Measurements from ENCODE around the gene GNG2. TPM values are rescaled to one million over a fixed set of nuclear protein-coding genes. Genes with fewer than 3 reads are reported as not detected.
A peak's percentile ranks its signal among the peaks of the same experiment; 100 is the strongest.
"Not testable (repeated sequence)": the region's sequence is repeated elsewhere in the genome, so short reads cannot be mapped to it uniquely, and the experiment has no call there.

Gene GNG2
- total RNA-seq, 2 donors from 2014 or later = 8.1 to 21.9 TPM

GRCh38 chr14:51880835-51881580 lies 20.6 kb downstream of the GNG2 start:
- ATAC-seq (no peak), DNase-seq (no peak)
- intact Hi-C loops (cut with DNase I, micrococcal nuclease) = no loop called here

DNA sequence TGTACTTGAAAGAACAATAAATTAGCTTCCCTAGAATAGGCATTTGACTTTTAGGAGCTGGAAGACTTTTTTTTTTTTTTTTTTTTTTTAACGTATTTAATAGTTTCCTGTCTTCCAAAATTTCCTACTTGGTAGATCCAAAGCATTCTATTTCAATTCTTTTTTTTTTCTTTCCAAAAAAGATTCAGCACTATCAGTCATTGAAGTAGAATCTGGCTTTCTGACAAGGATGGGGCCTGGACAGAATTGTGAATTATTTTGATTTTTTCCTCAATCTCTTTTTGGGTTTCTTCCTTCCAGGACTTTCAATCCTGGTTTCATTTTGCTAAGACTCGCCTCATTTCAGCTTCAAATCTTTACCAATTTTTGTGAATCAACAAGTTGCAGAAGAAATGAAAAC lies 21.2 kb downstream of the GNG2 start:
- no peak for DNase-seq
- intact Hi-C loops (cut with DNase I, micrococcal nuclease) = no loop called here

DNA sequence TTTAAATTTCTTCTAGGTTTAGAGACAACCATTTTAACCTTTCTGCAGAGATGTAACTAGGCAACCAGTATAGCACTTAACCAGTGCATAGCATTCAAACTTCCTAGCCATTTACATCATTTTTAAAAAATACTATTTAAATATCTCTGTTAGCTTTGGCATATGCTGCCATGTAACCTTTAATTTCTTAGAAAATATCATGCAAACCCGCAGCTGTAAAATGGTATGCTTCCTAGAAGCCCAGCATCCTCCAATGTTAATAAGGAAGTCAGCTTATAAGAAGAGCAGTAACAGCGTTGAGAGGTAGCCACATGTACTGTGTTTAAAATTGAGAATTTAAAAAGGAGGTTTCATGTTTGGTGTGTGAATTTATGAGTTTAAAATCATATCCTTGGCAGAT lies 22.8 kb downstream of the GNG2 start:
- DNase-seq (no peak), ATAC-seq (no peak)
- intact Hi-C loops (cut with DNase I, micrococcal nuclease) = no loop called here

More for the DNA sequence above, 21.2 kb downstream of the GNG2 start:
- no peak for ATAC-seq

GRCh38 chr14:51884086-51884927 lies 23.9 kb downstream of the GNG2 start:
- ATAC-seq = peak; percentile 80
- intact Hi-C loops (cut with DNase I, micrococcal nuclease) = no loop called here
- DNase-seq = no peak

DNA sequence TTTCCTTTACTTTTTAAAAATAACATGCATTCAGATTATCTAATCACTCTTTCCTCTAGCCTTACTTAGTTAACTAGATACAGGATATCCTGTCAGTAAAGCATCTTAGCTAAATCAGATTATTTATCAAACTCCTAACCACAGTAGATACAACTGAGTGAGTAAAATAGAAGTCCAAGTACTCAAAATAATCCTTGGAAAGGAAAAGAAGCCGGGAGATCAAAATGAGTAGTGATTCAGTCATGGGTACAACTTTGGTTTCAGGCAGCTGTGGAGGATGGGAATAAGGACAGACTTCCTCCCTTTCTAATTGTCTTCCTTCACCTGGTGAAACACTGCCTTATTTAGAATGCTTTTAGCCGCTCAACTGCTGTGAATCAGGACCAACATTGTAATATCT lies 29.4 kb downstream of the GNG2 start:
- DNase-seq (no peak), ATAC-seq (no peak)
- intact Hi-C loops (cut with DNase I, micrococcal nuclease) = no loop called here

GRCh38 chr14:51894250-51894649 lies 33.8 kb downstream of the GNG2 start:
- ATAC-seq (no peak), DNase-seq (no peak)
- intact Hi-C loops (cut with DNase I, micrococcal nuclease) = no loop called here

GRCh38 chr14:51895375-51895774 lies 35.0 kb downstream of the GNG2 start:
- no peak for ATAC-seq
- no peak for DNase-seq
- intact Hi-C loops (cut with DNase I, micrococcal nuclease) = no loop called here

DNA sequence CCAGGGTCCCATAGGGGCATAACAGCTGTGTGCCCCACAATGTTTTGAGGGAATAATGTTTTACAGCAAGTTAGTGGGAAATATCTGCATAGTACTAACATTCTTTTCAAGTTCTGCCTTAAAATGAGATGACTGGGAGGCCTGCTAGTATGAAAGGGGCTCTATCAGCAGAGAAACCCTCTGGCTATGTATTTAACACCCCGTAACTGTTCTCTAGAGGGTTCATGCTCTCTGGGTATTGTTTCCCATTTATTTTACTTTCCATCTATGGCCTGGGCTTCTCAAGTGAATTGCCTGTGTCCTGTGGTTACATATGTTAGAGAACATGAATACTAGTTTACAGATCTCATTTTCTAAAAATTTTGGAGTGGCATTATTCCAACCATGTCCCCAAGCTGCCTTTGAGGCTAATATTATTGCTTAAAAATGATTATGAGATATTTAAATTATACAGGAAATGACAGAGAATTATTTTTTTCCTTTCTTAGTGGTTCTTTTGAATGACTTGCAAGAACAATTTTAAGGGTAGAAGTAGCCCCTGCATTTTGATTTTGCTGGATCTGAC lies 37.5 kb downstream of the GNG2 start:
- intact Hi-C loops (cut with DNase I, micrococcal nuclease) = no loop called here
- ATAC-seq (no peak), DNase-seq (no peak)

DNA sequence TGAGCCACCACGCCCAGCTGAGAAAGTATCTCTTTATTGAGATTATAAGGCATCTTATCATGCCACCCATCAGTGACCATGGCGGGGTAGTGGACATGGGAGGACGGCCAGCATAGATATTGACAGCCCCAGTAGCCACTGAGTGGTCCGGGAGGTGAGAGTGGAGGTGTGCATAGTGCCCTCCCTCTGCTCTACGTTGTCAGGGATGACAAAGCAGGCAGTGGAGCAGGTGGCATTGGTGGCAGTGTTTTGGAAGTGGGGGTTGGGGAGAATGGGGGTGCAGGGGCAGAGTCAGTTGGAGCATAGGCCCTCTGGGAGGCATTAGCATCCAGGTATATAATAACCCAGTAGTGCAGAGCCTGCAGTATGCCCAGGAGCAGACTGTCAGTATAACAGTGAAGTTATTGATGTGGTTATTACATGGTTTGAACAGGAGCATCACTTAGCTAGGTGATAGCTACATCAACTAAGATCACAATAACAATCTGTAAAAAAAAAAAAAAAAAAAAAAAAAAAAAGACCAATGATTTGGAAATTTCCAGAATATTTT lies 41.1 kb downstream of the GNG2 start:
- intact Hi-C loops (cut with DNase I, micrococcal nuclease) = no loop called here
- ATAC-seq (no peak), DNase-seq (no peak)

DNA sequence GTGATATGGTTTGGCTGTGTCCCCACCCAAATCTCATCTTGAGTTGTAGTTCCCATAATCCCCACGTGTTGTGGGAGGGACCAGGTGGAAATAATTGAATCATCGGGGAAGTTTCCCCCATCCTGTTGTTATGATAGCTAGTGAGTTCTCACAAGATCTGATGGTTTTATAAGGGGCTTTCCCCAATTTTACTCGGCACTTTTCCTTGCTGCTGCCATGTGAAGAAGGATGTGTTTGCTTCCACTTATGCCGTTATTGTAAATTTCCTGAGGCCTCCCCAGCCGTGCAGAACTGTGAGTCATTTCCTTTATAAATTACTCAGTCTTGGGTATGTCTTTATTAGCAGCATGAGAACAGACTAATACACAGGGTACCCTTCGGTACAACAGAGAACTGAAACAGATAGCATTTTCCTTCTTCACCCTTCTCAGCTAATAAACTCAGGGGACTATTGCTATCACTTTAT lies 45.3 kb downstream of the GNG2 start:
- ATAC-seq; intact Hi-C loops (cut with DNase I, micrococcal nuclease); DNase-seq: not testable (repeated sequence)

DNA sequence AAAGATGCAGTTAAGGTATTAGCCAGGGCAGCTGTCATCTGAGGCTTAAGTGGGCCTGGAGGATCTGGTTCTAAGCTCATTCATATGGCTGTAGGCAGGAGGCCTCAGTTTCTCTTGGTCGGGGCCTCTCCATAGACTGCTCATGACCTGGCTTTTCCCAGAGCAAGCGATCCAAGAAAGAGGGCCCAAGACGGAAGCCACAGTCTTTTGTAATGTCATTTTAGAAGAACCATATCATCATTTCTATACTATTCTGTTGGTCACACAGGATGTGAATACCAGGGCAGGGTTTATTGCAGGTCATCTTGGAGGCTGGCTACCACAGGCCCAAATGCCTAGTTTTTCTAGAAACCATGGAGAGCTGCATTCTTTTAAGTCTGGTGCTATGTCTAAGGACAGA lies 47.7 kb downstream of the GNG2 start:
- intact Hi-C loops (cut with DNase I, micrococcal nuclease) = no loop called here
- ATAC-seq = no peak
- no peak for DNase-seq

DNA sequence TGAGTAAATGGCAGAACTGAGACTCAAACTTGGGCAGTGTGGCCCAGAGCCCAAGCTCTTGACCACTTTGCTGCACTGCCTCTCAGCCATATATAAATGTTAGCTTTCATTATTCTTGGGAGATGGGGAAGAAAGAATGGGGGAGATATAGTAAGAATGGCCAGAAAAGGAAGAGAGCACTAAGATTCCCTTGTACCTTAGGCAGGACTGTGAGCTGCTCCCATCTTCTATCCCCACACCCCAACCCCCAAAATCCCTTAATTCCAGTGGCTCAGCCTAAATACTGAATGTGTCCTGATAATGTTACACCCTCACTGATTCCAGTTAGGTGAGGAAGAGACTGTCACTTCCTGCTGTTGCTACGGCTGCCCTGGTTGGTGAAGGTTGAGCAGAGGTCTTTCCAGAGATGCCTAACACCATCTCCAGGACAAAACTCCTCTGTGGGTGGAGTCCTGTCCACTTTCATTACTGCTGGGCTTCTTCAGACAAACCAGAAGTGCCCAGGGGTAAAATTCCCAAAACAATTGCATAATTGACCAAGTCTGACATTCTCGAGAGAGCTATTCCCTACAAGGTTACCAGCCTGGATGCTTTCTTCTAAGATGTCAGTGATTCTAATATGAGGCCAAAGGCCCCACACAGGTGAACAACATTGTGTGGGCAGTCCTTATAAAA lies 51.8 kb downstream of the GNG2 start:
- no peak for ATAC-seq
- no peak for DNase-seq
- intact Hi-C loops (cut with DNase I, micrococcal nuclease) = loop anchor here in 1 of 2 donors (10.0 kb wide), 1 partner anchor 313 kb away; no protein-coding TSS in a partner anchor

- DNase-seq = no peak
- intact Hi-C loops (cut with DNase I, micrococcal nuclease) = loop anchor here in 1 of 2 donors (10.0 kb wide), 1 partner anchor 310 kb away; no protein-coding TSS in a partner anchor
- no peak for ATAC-seq
Measured at GRCh38 chr14:51914310-51914709, 53.9 kb downstream of the GNG2 start.

GRCh38 chr14:51917193-51917592 lies 56.8 kb downstream of the GNG2 start:
- intact Hi-C loops (cut with DNase I, micrococcal nuclease) = loop anchor here in 1 of 2 donors (10.0 kb wide), 1 partner anchor 308 kb away; no protein-coding TSS in a partner anchor
- DNase-seq (no peak), ATAC-seq (no peak)

GRCh38 chr14:51921026-51921425 lies 60.6 kb downstream of the GNG2 start:
- ATAC-seq = no peak
- intact Hi-C loops (cut with DNase I, micrococcal nuclease) = no loop called here
- DNase-seq = no peak

GRCh38 chr14:51922624-51923023 lies 62.2 kb downstream of the GNG2 start:
- no peak for ATAC-seq
- intact Hi-C loops (cut with DNase I, micrococcal nuclease) = no loop called here
- no peak for DNase-seq

GRCh38 chr14:51924600-51924999 lies 64.2 kb downstream of the GNG2 start:
- ATAC-seq (no peak), DNase-seq (no peak)
- intact Hi-C loops (cut with DNase I, micrococcal nuclease) = no loop called here

- intact Hi-C loops (cut with DNase I, micrococcal nuclease) = no loop called here
- ATAC-seq = no peak
- no peak for DNase-seq
Measured at GRCh38 chr14:51925980-51926379, 65.6 kb downstream of the GNG2 start.

- no peak for ATAC-seq
- intact Hi-C loops (cut with DNase I, micrococcal nuclease) = no loop called here
- DNase-seq = no peak
Measured at GRCh38 chr14:51926449-51926848, 66.0 kb downstream of the GNG2 start.
